Vagina (tissue), 2 donors: ENCODE data around the gene SLC16A10.

Experiments
- CTCF ChIP-seq, 3 experiments: fragments of 450-650 bp in 2 of 3; fragments of 200-600 bp in 1 of 3; sonication (generic) in 1 of 3; IDR thresholded peaks; one replicate each; pipeline ENCODE4 v1.5.1; 2017 to 2019; ENCODE audit warnings: antibody characterized with exemption in 3 of 3, mild to moderate bottlenecking in 2 of 3, moderate library complexity in 2 of 3
- POLR2A ChIP-seq, 2 donors: fragments of 450-650 bp; IDR thresholded peaks; one replicate each; pipeline ENCODE4 v1.6.1; 2017; ENCODE audit warnings: antibody characterized with exemption in 2 of 2, mild to moderate bottlenecking in 2 of 2, moderate library complexity in 2 of 2
- POLR2AphosphoS5 ChIP-seq, 2 donors: sonication (generic); formaldehyde crosslinking; IDR thresholded peaks; one replicate each; pipeline ENCODE4 v1.9.0; 2017; ENCODE audit warnings: antibody characterized with exemption in 2 of 2, mild to moderate bottlenecking in 2 of 2, low read depth in 1 of 2; ENCODE audit not compliant: insufficient read depth in 1 of 2

- TF ChIP-seq CTCF (IDR thresholded peaks at IDR 0.05): no peak
- no peak for TF ChIP-seq POLR2A (IDR thresholded peaks at IDR 0.05)
- no peak for TF ChIP-seq POLR2AphosphoS5 (IDR thresholded peaks at IDR 0.05; ENCODE audit: insufficient read depth in 1 of 2, low read depth in 1 of 2)
These were observed 1.3 kb downstream of the SLC16A10 start for GRCh38 chr6:111088668-111089003.
